WTC11 (cell line): ENCODE measurements around the gene TMEM178B. TPM values are rescaled to one million over a fixed set of nuclear protein-coding genes. Genes with fewer than 3 reads are reported as not detected.

Experiments used
- ATAC-seq: fragments of 200-7000 bp; cut with Tn5 transposase; 2 replicates; pipeline ENCODE4 v1.10.0; 2021; ENCODE audit warnings: mild to moderate bottlenecking, moderate library complexity
- CTCF ChIA-PET: fragments of 300-600 bp; sonication (Branson Sonifier 250); formaldehyde crosslinking; loops from one replicate; lab custom pipeline; 2021; ENCODE audit warnings: antibody characterized with exemption; lab: Charles Lee
- POLR2A ChIA-PET: fragments of 350-600 bp; sonication (Branson Sonifier 250); formaldehyde crosslinking; loops from one replicate; lab custom pipeline; 2021; ENCODE audit warnings: antibody characterized with exemption; lab: Charles Lee
- DNase-seq: peaks from one replicate; pipeline ENCODE4 v3.0.0; 2021; ENCODE audit warnings: low spot score
- H3K27ac Mint-ChIP-seq: 2 replicates; pipeline ENCODE4 v1.8.0; 2021; ENCODE audit warnings: mixed read lengths
- H3K27me3 Mint-ChIP-seq: 2 replicates; pipeline ENCODE4 v1.8.0; 2021; ENCODE audit warnings: low read depth, mild to moderate bottlenecking, moderate library complexity, mixed read lengths
- H3K36me3 Mint-ChIP-seq: 2 replicates; pipeline ENCODE4 v1.8.0; 2021; ENCODE audit warnings: mixed read lengths
- H3K4me1 Mint-ChIP-seq: 2 replicates; pipeline ENCODE4 v1.8.0; 2022; ENCODE audit warnings: mixed read lengths
- H3K4me3 Mint-ChIP-seq: 2 replicates; pipeline ENCODE4 v1.8.0; 2021; ENCODE audit warnings: mild to moderate bottlenecking, moderate library complexity, mixed read lengths
- H3K9me3 Mint-ChIP-seq: 2 replicates; pipeline ENCODE4 v1.8.0; 2021; ENCODE audit warnings: mixed read lengths
- AFF4 ChIP-seq: sonication (generic); formaldehyde crosslinking; IDR thresholded peaks from 2 replicates; pipeline ENCODE4 v1.8.1; 2023; ENCODE audit warnings: mild to moderate bottlenecking, missing genetic modification reagents, borderline replicate concordance
- CREB1 ChIP-seq: sonication (generic); formaldehyde crosslinking; IDR thresholded peaks from 2 replicates; pipeline ENCODE4 v1.8.0; 2023; ENCODE audit warnings: mild to moderate bottlenecking, missing genetic modification reagents
- ELF4 ChIP-seq: sonication (generic); formaldehyde crosslinking; IDR thresholded peaks from 2 replicates; pipeline ENCODE4 v1.8.1; 2022; ENCODE audit warnings: low read depth, mild to moderate bottlenecking, moderate library complexity, missing genetic modification reagents
- GABPB1 ChIP-seq: sonication (generic); formaldehyde crosslinking; IDR thresholded peaks from 2 replicates; pipeline ENCODE4 v1.8.1; 2023; ENCODE audit warnings: mild to moderate bottlenecking, missing genetic modification reagents
- IRF2 ChIP-seq: sonication (generic); formaldehyde crosslinking; IDR thresholded peaks from 2 replicates; pipeline ENCODE4 v1.8.0; 2022; ENCODE audit warnings: low read depth, missing genetic modification reagents, borderline replicate concordance
- JAZF1 ChIP-seq: fragments of 250-450 bp; sonication (Bioruptor Pico); IDR thresholded peaks from 2 replicates; pipeline ENCODE4 v1.9.0; 2021; ENCODE audit warnings: moderate library complexity, mild to moderate bottlenecking, inconsistent platforms
- JUN ChIP-seq: sonication (generic); formaldehyde crosslinking; IDR thresholded peaks from 2 replicates; pipeline ENCODE4 v1.8.0; 2023; ENCODE audit warnings: mild to moderate bottlenecking, missing genetic modification reagents
- KAT7 ChIP-seq: sonication (generic); formaldehyde crosslinking; IDR thresholded peaks from 2 replicates; pipeline ENCODE4 v1.8.1; 2023; ENCODE audit warnings: missing genetic modification reagents, mild to moderate bottlenecking, borderline replicate concordance
- NFE2L1 ChIP-seq: sonication (generic); formaldehyde crosslinking; IDR thresholded peaks from 2 replicates; pipeline ENCODE4 v1.8.1; 2023; ENCODE audit warnings: missing genetic modification reagents
- NFYB ChIP-seq: sonication (generic); formaldehyde crosslinking; conservative IDR thresholded peaks from 2 replicates; pipeline ENCODE4 v1.8.0; 2022; ENCODE audit warnings: low read depth, missing genetic modification reagents
- PRRX2 ChIP-seq: fragments of 250-450 bp; sonication (Bioruptor Pico); IDR thresholded peaks from 2 replicates; pipeline ENCODE4 v1.8.0; 2021; ENCODE audit warnings: mild to moderate bottlenecking
- RORB ChIP-seq: fragments of 250-450 bp; sonication (Bioruptor Pico); IDR thresholded peaks from 2 replicates; pipeline ENCODE4 v1.9.0; 2021; ENCODE audit warnings: mild to moderate bottlenecking
- SMAD4 ChIP-seq: sonication (generic); formaldehyde crosslinking; IDR thresholded peaks from 2 replicates; pipeline ENCODE4 v1.8.0; 2022; ENCODE audit warnings: mild to moderate bottlenecking, missing genetic modification reagents
- SOX15 ChIP-seq: fragments of 250-450 bp; sonication (Bioruptor Pico); IDR thresholded peaks from 2 replicates; pipeline ENCODE4 v1.9.0; 2021; ENCODE audit warnings: mild to moderate bottlenecking
- SP1 ChIP-seq: sonication (generic); formaldehyde crosslinking; conservative IDR thresholded peaks from 2 replicates; pipeline ENCODE4 v1.8.1; 2022; ENCODE audit warnings: missing genetic modification reagents
- TP53 ChIP-seq: sonication (generic); formaldehyde crosslinking; IDR thresholded peaks from 2 replicates; pipeline ENCODE4 v1.8.1; 2023; ENCODE audit warnings: mild to moderate bottlenecking, missing genetic modification reagents
- ZNF219 ChIP-seq: sonication (generic); formaldehyde crosslinking; IDR thresholded peaks from 2 replicates; pipeline ENCODE4 v1.8.0; 2023; ENCODE audit warnings: missing genetic modification reagents, mild to moderate bottlenecking, borderline replicate concordance
- ZNF416 ChIP-seq: fragments of 250-450 bp; sonication (Bioruptor Pico); IDR thresholded peaks from 2 replicates; pipeline ENCODE4 v1.9.0; 2021; ENCODE audit warnings: mild to moderate bottlenecking, inconsistent platforms
- ZNF423 ChIP-seq: fragments of 250-450 bp; sonication (Bioruptor Pico); IDR thresholded peaks from 2 replicates; pipeline ENCODE4 v2.1.2; 2022; ENCODE audit warnings: mild to moderate bottlenecking, moderate library complexity
- ZNF512 ChIP-seq: sonication (generic); formaldehyde crosslinking; IDR thresholded peaks from 2 replicates; pipeline ENCODE4 v1.8.1; 2022; ENCODE audit warnings: missing genetic modification reagents, borderline replicate concordance
- total RNA-seq: library from RNA; stranded (reverse); gene quantifications from 3 replicates; pipeline ENCODE4 v1.2.3, GENCODE V29; 2021
- TF ChIP-seq, protein P1 (sequence below): sonication (generic); formaldehyde crosslinking; IDR thresholded peaks from 2 replicates; pipeline ENCODE4 v1.8.0; 2023; ENCODE audit warnings: mild to moderate bottlenecking, missing genetic modification reagents
- TF ChIP-seq, protein P2 (sequence below): fragments of 250-450 bp; sonication (Bioruptor Pico); IDR thresholded peaks from 2 replicates; pipeline ENCODE4 v2.1.2; 2022; ENCODE audit warnings: mild to moderate bottlenecking, moderate library complexity
- TF ChIP-seq, protein P3 (sequence below): sonication (generic); formaldehyde crosslinking; IDR thresholded peaks from 2 replicates; pipeline ENCODE4 v1.8.1; 2023; ENCODE audit warnings: mild to moderate bottlenecking, missing genetic modification reagents, moderate library complexity

TMEM178B gene
- total RNA-seq, 1 experiment from 2014 or later = 20.4 TPM

DNA sequence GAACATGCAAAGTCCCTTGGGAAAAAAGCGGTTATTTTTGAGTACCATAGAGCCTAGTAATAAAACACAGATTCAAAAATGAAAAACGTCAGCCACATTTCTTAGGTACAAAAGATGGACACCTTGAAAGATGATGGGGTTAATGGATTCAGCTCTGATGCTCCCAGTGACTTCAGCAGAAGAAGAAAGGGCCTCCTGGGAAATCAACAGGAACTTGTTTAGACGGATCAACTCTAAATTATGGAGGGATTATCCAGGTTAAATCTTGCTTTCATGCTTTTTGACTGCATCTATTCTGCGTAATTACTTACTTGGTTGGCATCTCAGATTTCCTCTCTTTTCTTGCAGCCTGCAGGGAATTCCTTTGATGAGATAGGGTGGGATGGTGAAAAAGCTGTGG is 82.5 kb downstream of the TMEM178B start:
- no peak for ATAC-seq
- TF ChIP-seq GABPB1 (CRISPR knock-in tag) = no peak
- no peak for TF ChIP-seq NFE2L1 (CRISPR knock-in tag)
- TF ChIP-seq, protein P1, sequence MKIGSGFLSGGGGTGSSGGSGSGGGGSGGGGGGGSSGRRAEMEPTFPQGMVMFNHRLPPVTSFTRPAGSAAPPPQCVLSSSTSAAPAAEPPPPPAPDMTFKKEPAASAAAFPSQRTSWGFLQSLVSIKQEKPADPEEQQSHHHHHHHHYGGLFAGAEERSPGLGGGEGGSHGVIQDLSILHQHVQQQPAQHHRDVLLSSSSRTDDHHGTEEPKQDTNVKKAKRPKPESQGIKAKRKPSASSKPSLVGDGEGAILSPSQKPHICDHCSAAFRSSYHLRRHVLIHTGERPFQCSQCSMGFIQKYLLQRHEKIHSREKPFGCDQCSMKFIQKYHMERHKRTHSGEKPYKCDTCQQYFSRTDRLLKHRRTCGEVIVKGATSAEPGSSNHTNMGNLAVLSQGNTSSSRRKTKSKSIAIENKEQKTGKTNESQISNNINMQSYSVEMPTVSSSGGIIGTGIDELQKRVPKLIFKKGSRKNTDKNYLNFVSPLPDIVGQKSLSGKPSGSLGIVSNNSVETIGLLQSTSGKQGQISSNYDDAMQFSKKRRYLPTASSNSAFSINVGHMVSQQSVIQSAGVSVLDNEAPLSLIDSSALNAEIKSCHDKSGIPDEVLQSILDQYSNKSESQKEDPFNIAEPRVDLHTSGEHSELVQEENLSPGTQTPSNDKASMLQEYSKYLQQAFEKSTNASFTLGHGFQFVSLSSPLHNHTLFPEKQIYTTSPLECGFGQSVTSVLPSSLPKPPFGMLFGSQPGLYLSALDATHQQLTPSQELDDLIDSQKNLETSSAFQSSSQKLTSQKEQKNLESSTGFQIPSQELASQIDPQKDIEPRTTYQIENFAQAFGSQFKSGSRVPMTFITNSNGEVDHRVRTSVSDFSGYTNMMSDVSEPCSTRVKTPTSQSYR (CRISPR knock-in tag) = no peak
- TF ChIP-seq, protein P2, sequence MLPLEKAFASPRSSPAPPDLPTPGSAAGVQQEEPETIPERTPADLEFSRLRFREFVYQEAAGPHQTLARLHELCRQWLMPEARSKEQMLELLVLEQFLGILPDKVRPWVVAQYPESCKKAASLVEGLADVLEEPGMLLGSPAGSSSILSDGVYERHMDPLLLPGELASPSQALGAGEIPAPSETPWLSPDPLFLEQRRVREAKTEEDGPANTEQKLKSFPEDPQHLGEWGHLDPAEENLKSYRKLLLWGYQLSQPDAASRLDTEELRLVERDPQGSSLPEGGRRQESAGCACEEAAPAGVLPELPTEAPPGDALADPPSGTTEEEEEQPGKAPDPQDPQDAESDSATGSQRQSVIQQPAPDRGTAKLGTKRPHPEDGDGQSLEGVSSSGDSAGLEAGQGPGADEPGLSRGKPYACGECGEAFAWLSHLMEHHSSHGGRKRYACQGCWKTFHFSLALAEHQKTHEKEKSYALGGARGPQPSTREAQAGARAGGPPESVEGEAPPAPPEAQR (CRISPR knock-in tag) = no peak
- TF ChIP-seq TP53 (CRISPR knock-in tag) = no peak
- TF ChIP-seq IRF2 (CRISPR knock-in tag) = no peak
- no peak for TF ChIP-seq CREB1 (CRISPR knock-in tag)
- no peak for TF ChIP-seq ELF4
- no peak for TF ChIP-seq ZNF416 (CRISPR knock-in tag)
- TF ChIP-seq RORB (CRISPR knock-in tag) = no peak
- TF ChIP-seq AFF4 (CRISPR knock-in tag) = no peak
- no peak for TF ChIP-seq ZNF423 (CRISPR knock-in tag)
- no peak for TF ChIP-seq KAT7 (CRISPR knock-in tag)
- no peak for TF ChIP-seq PRRX2
- no peak for TF ChIP-seq SP1 (CRISPR knock-in tag)
- TF ChIP-seq, all 79 proteins: peak for 0
- no peak for DNase-seq
- Mint-ChIP-seq H3K27me3 (no peaks in the 10 kb centered on the region), H3K4me1 (peaks cover 10% of the 10 kb centered on the region), H3K9me3 (no peaks in the 10 kb centered on the region), H3K36me3 (no peaks in the 10 kb centered on the region), H3K27ac (no peak overlapping the region), H3K4me3 (no peak overlapping the region)
- POLR2A ChIA-PET = no interaction called here
- CTCF ChIA-PET = no interaction called here

DNA sequence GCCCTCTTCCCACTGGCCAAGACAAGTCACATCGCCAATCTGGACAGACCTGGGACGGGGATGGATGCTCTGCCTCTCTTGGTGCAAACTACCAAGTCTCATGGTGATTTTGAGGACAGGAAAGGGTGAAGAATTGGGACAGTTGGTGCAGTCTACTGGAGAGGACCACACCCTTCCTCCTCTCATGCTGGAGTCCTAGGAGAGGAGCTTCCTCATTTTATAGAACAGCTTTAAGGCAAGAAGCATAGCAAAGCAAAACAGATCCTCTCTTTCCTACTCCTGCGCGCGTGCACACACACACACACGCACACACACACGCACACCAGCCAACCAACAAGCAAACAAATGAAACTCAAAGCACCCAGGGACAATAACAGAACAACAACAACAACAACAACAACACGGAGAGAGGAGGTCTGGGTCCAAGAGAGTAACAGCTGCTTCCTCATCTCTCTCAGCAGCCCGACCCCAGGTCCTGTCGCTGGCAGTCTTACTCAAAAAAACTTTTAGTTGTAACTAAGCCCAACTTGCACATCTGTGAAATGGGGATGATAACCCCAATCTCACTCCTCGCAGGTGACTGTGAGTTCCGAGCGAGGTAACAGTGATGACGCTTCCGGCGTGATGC is 83.4 kb downstream of the TMEM178B start:
- CTCF ChIA-PET = no interaction called here
- H3K9me3 Mint-ChIP-seq = peaks cover 1% of the 10 kb centered on the region; the same call in 1 of the 2 replicates
- POLR2A ChIA-PET = no interaction called here
- peaks cover 10% of the 10 kb centered on the region for H3K4me1 Mint-ChIP-seq
- no peaks in the 10 kb centered on the region for H3K27me3 Mint-ChIP-seq
- 0 out of 2 replicates have a peak overlapping the region, but pooled peaks have one; percentile 47 for H3K27ac Mint-ChIP-seq
- H3K4me3 Mint-ChIP-seq = no peak overlapping the region
- ATAC-seq (no peak), DNase-seq (no peak)
- peaks cover 1% of the 10 kb centered on the region; the same call in 1 of the 2 replicates for H3K36me3 Mint-ChIP-seq
- TF ChIP-seq SMAD4 = no peak
- TF ChIP-seq JUN = no peak
- no peak for TF ChIP-seq SOX15 (CRISPR knock-in tag)
- no peak for TF ChIP-seq ZNF219 (CRISPR knock-in tag)
- TF ChIP-seq, protein P3, sequence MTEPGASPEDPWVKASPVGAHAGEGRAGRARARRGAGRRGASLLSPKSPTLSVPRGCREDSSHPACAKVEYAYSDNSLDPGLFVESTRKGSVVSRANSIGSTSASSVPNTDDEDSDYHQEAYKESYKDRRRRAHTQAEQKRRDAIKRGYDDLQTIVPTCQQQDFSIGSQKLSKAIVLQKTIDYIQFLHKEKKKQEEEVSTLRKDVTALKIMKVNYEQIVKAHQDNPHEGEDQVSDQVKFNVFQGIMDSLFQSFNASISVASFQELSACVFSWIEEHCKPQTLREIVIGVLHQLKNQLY (CRISPR knock-in tag) = no peak
- TF ChIP-seq ELF4 = no peak
- TF ChIP-seq PRRX2 = no peak
- TF ChIP-seq ZNF512 (CRISPR knock-in tag) = no peak
- no peak for TF ChIP-seq KAT7 (CRISPR knock-in tag)
- no peak for TF ChIP-seq NFYB (CRISPR knock-in tag)
- TF ChIP-seq JAZF1 = no peak
